WERI-Rb-1 (cell line): ENCODE data around the gene TNFSF12.

Source experiments
- DNase-seq: peaks from one replicate; pipeline ENCODE4 v3.0.0-alpha.2; 2020
- H3K27ac ChIP-seq: fragments of 250-450 bp; sonication (Bioruptor Pico); 2 replicates; pipeline ENCODE4 v1.5.1; 2020; ENCODE audit warnings: mild to moderate bottlenecking, moderate library complexity
- H3K27me3 ChIP-seq: fragments of 250-450 bp; sonication (Bioruptor Pico); 2 replicates; pipeline ENCODE4 v1.5.1; 2021; ENCODE audit warnings: mild to moderate bottlenecking, low read depth, moderate library complexity; ENCODE audit not compliant: insufficient read depth, severe bottlenecking
- H3K36me3 ChIP-seq: fragments of 250-450 bp; sonication (Bioruptor Pico); 2 replicates; pipeline ENCODE4 v1.5.1; 2020; ENCODE audit warnings: mild to moderate bottlenecking, moderate library complexity
- H3K4me3 ChIP-seq: 2 replicates; pipeline ENCODE4 v1.5.1; 2011; ENCODE audit warnings: low read depth, mild to moderate bottlenecking, control low read depth, low read length
- H3K9me3 ChIP-seq: fragments of 250-450 bp; sonication (Bioruptor Pico); 2 replicates; pipeline ENCODE4 v1.5.1; 2021; ENCODE audit warnings: mild to moderate bottlenecking, moderate library complexity; ENCODE audit not compliant: severe bottlenecking
- CTCF ChIP-seq: IDR thresholded peaks from 2 replicates; pipeline ENCODE4 v1.5.1; 2011; ENCODE audit warnings: low read depth, mild to moderate bottlenecking, control low read depth, inconsistent platforms, low read length

Gene TNFSF12

GRCh38 chr17:7530023-7530900, 18.6 kb upstream of the TNFSF12 start:
- no peaks in the 10 kb centered on the region for H3K36me3 ChIP-seq
- H3K9me3 ChIP-seq, result peaks cover 30% of the 10 kb centered on the region
- no peak for DNase-seq
- no peak overlapping the region for H3K4me3 ChIP-seq
- no peaks in the 10 kb centered on the region for H3K27me3 ChIP-seq
- H3K27ac ChIP-seq, result no peak overlapping the region
- no peak for TF ChIP-seq CTCF

GRCh38 chr17:7538050-7538449, 10.8 kb upstream of the TNFSF12 start:
- no peak overlapping the region for H3K4me3 ChIP-seq
- H3K27me3 ChIP-seq, result no peaks in the 10 kb centered on the region
- no peak overlapping the region for H3K27ac ChIP-seq
- no peaks in the 10 kb centered on the region for H3K36me3 ChIP-seq
- no peak for TF ChIP-seq CTCF
- no peak for DNase-seq
- no peaks in the 10 kb centered on the region for H3K9me3 ChIP-seq

- Histone ChIP-seq H3K27me3 (no peaks in the 10 kb centered on the region), H3K4me3 (no peak overlapping the region), H3K27ac (no peak overlapping the region), H3K36me3 (no peaks in the 10 kb centered on the region), H3K9me3 (no peaks in the 10 kb centered on the region)
- TF ChIP-seq CTCF, result no peak
- no peak for DNase-seq
Observed at GRCh38 chr17:7538891-7539545, 9.8 kb upstream of the TNFSF12 start.

- H3K36me3 ChIP-seq, result no peaks in the 10 kb centered on the region
- no peak overlapping the region for H3K4me3 ChIP-seq
- H3K27ac ChIP-seq, result no peak overlapping the region
- no peak for TF ChIP-seq CTCF
- no peaks in the 10 kb centered on the region for H3K9me3 ChIP-seq
- H3K27me3 ChIP-seq, result no peaks in the 10 kb centered on the region
- no peak for DNase-seq
Observed at GRCh38 chr17:7541074-7541621, 7.7 kb upstream of the TNFSF12 start.

GRCh38 chr17:7544911-7545310, 3.9 kb upstream of the TNFSF12 start:
- no peaks in the 10 kb centered on the region for H3K36me3 ChIP-seq
- TF ChIP-seq CTCF, result no peak
- no peak overlapping the region for H3K4me3 ChIP-seq
- no peak overlapping the region for H3K27ac ChIP-seq
- DNase-seq, result no peak
- no peaks in the 10 kb centered on the region for H3K9me3 ChIP-seq
- H3K27me3 ChIP-seq, result no peaks in the 10 kb centered on the region
